Nucleus accumbens (tissue), 56 donors: ENCODE measurements around the gene ACTN4.
A peak's percentile ranks its signal among the peaks of the same experiment; 100 is the strongest.

Experiments
- DNase-seq, 56 donors: peaks; one replicate each; lab custom pipeline; 2025; lab: John Stamatoyannopoulos, UW

The ACTN4 gene

DNA sequence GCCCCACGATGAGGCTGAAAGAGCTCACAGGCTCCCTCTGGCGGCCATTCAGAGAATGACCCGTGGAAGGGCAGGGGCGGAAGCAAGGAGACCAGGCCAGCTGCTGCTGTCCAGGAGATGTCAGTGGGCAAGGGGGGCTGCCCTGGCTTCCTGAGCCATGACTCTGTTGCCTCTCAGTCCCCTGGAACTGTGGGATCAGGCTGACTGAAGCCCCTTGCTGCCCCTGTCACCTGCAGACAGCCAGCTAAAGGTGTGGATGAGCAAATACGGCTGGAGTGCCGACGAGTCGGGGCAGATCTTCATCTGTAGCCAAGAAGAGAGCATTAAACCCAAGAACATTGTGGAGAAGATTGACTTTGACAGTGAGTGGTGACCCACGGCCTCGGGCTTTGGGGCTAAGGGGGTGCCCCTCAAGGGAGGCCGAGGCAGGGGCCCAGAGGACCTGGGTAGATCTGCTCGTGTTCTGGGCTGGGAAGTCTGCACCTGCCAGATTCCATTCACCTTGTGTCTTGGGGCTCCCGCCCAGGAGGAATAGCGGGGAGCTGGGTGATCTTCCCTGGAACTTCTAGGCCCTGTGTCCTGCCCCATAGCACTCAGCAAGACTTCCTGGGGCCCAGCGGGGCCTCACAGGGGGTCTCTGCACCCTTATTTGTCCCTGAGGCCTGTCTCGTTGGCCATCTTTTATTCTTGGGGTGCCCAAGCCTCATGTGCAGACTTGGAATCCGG lies 12.5 kb upstream of the ACTN4 start:
- DNase-seq = peak in 48 of 56 donors; percentile 5 to 83 (median 30)

DNA sequence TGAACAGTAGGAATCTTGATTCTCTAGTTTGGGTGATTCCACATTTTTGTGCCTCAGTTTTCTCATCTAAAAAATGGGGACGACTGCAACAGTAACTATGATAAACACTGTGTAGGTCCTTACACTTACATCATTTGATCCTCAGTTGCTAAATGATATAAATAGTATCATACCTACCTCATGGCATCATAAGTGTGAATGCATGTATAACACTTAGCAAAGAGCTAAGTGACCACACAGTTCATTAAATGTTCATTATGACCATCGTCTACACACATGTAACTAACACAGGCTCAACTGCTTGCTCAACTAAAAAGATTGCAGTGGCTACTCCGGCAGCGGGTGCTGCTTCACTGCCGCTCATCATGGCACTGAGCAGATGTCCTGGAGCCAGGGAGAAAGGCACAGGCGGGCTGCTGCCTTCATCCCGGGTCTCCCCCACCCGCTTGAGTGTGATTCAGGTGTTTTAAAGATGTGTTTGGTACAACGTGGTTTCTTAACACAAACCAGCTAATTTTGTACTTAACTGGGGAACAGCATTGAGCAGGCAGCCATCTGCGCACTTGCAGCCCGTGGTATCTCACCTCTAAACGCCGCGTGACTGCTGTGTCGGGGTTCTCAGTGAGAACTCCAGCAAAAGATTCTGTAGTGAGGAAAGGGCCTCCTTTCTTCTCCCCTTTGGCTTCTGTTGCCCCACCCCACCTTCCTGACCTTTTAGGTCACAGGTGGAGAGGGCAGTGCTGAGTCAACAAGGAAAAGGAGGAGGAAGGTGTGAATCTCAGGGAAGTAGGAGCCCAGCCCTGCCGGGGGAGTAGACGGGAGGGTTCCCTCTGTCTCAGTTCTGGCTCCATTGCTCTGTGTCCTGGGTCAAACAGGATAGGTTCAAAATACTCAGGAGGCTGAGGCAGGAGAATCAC lies 11.7 kb upstream of the ACTN4 start:
- DNase-seq = no peak

- no peak for DNase-seq
Observed at GRCh38 chr19:38638461-38638860, 9.0 kb upstream of the ACTN4 start.

GRCh38 chr19:38639679-38640078 lies 7.8 kb upstream of the ACTN4 start:
- DNase-seq = no peak

- no peak for DNase-seq
Observed at GRCh38 chr19:38640368-38640767, 7.1 kb upstream of the ACTN4 start.

DNA sequence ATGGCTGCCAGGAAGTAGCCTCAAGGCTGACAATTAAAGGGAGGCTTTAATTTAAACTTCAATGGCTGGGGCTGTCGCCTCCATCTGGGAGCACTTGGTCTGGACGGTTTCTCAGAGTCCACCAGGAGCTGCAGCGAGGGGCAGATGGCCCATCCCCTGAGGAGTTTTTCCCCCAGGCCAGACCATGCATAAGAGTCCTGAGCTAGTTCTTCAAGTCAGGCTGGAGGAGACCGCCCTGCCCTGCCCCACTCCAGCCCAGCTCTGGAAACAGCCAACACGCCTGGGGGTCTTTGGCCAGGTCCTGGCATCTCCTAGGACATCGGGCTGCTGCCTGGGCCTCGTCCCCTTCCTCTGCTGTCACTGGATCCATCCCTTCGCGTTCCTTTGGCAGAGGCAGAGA lies 5.3 kb upstream of the ACTN4 start:
- DNase-seq = no peak

- no peak for DNase-seq
Observed at GRCh38 chr19:38644719-38645118, 2.7 kb upstream of the ACTN4 start.

DNA sequence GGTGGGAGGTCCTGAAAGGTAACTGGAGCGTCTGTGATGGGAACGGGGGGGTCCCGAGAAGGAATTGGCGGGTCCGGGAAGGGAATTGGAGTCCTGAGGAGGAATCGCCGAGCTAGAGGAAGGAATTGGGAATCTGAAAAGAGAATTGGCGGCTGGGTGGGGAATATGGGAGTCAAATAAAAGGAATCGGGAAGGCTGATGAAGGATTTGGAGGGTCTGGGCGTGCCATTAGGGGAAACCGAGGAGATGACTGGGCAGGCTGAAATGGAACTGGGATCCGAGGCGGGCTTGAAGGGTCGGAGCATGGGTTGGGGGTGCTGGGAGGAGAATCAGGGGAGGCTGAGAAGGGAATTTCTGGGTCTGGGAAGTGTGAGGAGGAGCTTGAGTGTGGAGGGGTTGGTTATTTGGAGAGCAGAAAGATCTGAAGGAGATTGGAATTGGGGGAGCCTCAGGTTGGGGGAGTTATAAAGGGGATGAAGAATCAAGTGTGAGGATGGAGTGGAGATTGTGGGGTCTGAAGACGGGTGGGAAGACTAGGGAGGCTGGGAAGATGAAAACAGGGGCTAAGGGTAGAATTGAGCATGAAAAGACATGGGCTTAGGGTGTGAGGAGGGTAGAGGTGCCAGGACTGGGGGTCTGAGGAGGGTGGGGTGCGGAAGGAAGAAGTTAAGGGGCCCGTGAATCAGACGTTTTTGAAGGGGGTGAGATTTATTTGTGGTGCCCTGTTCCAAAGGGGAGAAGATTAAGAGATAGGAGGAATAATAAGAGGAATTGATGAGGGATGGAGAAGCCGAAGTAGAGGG lies 718 bp downstream of the ACTN4 start:
- peak in 3 of 56 donors; percentile 20 to 48 (median 28) for DNase-seq

- peak in 1 of 56 donors; percentile 14 for DNase-seq
Observed at GRCh38 chr19:38648769-38649304, 1.4 kb downstream of the ACTN4 start.

DNA sequence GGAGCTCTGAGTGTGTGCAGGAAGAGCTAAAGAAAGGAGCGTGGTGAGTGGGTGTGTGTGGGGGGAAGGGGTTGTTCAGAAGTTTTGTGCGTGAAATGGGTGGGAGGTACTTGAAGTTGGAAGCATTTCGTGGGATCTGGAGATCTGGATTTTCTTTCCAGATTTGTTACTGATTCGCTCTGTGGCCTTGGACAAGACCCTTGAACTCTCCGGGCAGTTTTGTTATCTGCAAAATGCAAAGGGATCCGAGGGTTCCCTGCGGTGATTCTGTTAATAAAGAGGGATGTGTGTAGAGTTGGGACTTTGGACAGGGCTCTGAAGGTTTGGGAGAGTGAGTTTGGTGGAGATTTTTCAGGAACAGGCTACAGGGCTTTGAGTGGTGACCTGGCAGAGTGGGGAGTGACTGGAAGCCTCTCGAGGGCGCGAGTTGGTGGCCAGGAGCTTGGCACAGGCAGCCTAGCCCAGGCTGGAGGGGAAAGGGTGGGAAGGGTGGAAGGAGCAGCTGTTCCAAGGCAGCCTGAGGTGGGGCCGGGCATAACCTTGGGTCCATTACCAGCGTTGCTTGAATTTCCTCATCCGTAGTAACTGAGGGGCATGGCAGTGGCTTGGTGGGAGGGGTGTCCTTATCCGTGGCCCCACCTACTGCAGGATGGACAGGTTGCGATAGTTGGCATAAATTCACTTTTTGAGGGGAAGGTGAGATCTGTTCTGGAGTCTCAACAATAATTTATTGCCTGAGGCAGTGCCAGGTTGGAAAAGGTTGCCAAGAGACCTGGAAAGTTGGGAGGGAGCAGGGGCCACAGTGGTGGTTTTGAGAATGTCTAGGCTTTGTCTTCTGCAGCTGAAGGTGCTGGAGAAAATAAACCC lies 2.1 kb downstream of the ACTN4 start:
- peak in 8 of 56 donors; percentile 8 to 42 (median 22) for DNase-seq

DNA sequence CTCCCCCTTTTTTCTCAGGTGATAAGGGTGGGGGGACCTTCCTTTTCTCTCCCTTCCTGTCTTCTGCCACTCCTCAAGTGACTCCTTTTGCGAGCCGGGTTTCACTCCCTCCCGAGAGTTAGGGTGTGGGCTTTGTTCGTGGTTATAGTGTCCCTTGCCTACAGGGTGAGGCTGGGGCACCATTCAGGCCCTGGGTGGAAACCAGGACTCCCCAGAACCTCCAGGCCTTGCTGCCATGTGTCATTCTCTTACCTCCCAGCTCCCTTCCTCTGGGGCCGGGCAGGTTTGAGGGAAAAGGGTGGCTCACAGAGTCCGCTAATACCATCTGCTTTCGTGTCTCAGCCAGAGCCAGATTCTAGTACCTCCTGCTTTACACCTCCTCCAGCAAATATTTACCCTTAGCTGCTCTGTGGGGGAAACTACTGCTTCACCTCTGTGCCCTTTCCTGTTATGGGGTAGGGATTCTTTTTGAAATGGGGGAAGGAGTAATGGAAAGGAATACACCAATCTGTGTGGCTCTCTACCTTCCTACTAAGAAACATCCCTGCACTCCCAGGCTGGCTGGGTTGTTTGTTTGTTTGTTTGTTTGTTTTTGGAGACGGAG lies 2.8 kb downstream of the ACTN4 start:
- no peak for DNase-seq

DNA sequence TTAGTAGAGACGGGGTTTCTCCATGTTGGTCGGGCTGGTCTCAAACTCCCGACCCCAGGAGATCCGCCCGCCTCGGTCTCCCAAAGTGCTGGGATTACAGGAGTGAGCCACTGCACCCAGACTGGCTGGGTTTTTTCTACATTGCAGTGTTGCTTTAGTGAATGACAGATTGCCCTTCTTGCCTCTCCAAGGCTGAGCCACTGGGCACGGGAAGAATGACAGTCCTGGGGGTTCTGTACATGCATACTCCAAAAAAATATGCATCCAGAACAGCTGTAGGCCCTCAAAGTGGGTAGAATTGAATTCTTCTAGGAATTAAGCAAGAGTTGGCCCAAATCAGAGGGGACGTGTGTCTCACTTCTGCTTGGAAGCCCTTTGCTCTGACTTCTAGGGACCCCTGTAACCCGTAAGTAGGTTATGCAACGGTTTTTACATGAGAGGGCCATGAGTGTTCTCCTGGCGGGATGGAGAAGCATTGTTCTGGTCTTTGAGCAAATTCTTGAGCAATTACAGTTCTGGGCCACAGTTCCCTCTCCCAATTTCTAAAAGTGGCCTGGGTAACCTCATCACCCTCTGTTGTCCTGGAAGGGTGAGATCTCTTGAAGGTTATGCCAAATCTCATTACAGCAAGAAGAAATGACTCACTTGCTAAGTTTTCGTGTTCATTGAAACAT lies 3.6 kb downstream of the ACTN4 start:
- DNase-seq = no peak

GRCh38 chr19:38653028-38653571 lies 5.7 kb downstream of the ACTN4 start:
- DNase-seq = no peak

DNA sequence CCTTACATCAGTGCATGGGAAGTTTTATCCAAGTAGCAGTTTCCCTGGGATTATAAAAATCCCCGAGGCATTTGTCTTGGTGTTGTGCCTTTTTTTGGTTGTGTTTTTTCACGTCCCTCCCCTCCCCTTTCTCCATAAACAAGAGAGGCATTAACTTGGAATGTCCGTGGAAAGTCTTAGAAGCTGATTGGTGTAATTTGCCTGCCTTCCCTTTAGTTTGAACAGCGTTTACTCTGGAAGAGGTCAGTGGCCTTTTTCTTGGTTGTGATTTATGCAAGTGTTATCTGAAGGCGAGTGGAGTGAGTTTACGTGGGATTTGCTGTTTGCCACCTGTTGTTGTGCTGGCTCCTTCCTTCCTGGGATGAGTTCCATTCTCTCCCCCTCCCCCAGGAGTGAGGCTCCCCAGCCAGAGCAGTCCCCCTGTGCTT lies 7.2 kb downstream of the ACTN4 start:
- no peak for DNase-seq

- no peak for DNase-seq
Observed at GRCh38 chr19:38655148-38655824, 7.8 kb downstream of the ACTN4 start.

DNA sequence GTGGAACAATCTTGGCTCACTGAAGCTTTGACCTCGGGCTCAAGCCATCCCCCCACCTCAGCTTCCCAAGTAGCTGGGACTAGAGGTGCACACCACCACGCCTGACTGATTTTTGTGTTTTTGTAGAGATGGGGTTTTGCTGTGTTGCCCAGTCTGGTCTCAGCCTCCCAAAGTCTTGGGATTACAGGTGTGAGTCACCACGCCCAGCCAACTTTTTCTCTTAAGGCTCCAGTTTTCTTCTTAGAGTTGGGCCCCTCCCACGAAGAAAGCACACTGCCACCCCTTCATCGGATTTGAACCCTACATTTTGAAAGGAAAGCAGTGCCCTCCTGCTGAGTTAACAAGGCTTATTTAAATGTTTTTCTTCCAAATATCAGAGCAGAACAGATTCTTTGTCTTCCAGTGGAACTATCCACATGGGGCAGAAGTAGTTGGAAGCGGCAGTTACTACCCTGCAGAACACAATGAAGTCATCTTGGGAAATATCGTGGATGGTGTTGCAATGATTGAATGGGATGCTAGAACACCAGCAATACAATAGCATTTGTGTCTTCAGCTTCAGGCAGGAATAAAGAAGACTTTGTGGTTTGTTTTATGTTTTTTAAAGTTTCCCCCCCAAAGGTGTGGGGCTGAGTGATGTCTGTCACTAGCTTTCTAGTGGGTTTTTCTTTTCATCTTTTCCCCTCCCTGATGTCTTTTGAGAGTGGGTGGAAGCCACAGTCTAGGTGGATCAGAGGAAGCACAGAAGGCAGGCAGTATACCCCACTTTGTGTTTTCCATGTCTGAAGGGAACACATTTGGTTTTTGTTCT lies 8.9 kb downstream of the ACTN4 start:
- peak in 18 of 56 donors; percentile 6 to 51 (median 36) for DNase-seq
